Activated naive CD8-positive, alpha-beta T cell treated with anti-CD3 and anti-CD28 coated beads, Interleukin-2, amount 50 U/mL, for 16 hours (primary cell): ENCODE data around the gene OR51I1.

Experiments
- DNase-seq: peaks from one replicate; pipeline ENCODE4 v3.0.0-alpha.2; 2020; ENCODE audit warnings: low read depth, low spot score

OR51I1 gene

GRCh38 chr11:5441414-5441813, at the start of gene OR51I1:
OR51I1 (minus strand) TSS chr11:5441514; CDS start chr11:5441514, 0 bp downstream.
- DNase-seq, result no peak

GRCh38 chr11:5489576-5490357, 48.5 kb upstream of the OR51I1 start:
- DNase-seq, result no peak

DNA sequence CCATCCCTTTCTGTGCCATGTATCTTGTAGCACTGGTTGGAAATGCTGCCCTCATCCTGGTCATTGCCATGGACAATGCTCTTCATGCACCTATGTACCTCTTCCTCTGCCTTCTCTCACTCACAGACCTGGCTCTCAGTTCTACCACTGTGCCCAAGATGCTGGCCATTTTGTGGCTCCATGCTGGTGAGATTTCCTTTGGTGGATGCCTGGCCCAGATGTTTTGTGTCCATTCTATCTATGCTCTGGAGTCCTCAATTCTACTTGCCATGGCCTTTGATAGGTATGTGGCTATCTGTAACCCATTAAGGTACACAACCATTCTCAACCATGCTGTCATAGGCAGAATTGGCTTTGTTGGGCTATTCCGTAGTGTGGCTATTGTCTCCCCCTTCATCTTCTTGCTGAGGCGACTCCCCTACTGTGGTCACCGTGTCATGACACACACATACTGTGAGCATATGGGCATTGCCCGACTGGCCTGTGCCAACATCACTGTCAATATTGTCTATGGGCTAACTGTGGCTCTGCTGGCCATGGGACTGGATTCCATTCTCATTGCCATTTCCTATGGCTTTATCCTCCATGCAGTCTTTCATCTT, 47.6 kb upstream of the OR51I1 start:
- DNase-seq, result no peak

- no peak for DNase-seq
Observed at GRCh38 chr11:5488385-5488784, 47.1 kb upstream of the OR51I1 start, which contains the start of gene OR52D1. OR52D1 (plus strand) TSS chr11:5488685; CDS start chr11:5488707, 22 bp downstream.

- no peak for DNase-seq
Observed at GRCh38 chr11:5486421-5486820, 45.1 kb upstream of the OR51I1 start.

- DNase-seq, result no peak
Observed at GRCh38 chr11:5486003-5486402, 44.7 kb upstream of the OR51I1 start.

- DNase-seq, result no peak
Observed at GRCh38 chr11:5476186-5476819, 35.0 kb upstream of the OR51I1 start.

- no peak for DNase-seq
Observed at GRCh38 chr11:5473921-5474320, 32.6 kb upstream of the OR51I1 start.

- no peak for DNase-seq
Observed at GRCh38 chr11:5467527-5467926, 26.2 kb upstream of the OR51I1 start.

DNA sequence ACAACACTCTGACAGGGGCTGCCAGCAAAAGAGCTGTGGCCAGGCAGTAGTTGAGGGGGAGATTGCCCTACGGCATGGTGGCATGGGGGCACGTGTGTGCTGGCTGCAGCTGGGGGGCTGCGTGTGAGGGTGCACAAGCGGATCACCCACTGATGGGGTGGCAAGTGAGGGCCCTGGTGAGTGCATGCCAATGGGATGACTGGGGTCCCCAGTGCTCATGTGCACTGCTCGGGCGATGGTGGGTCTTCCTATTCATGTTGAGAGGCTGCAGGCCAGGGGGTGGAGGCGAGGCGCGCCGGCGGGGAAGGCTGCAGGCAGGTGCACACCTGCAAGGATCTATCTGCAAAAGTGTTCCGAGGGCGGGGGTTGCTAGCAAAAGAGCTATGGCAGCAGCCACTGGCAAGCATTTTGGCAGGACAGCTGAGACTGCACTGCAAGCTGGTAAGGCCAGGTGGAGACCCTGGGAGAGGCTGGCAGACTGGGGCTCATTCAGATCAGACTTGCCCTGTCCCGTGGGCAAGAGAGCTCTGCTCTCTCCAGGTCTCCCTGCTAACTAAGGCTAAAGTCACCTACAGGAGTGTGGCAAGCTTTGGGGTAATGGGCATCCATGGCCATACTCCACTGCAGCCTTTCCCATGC, 19.8 kb upstream of the OR51I1 start:
- DNase-seq, result no peak

GRCh38 chr11:5449432-5449831, 8.1 kb upstream of the OR51I1 start:
- no peak for DNase-seq

DNA sequence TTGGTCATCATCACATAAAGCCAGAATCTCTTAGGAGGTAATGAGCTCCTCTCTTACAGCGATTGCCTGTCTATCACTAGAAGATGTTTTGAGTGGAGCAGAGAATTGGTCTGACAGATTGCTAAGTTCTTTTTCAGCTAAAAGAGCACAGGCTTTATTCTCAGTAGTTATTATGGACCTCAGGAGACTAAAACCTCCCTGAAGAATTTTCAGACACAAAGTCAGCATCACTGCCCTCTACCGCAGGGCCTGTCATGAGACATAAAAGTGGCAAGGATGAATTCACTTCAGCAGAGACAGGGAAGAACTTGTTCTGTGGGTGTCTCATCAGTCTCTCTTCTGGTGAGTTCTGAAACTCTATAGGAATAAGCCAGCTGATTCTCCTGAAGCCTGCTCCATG, 7.7 kb upstream of the OR51I1 start, which contains the start of gene OR51I2:
TSS of gene OR51I2 (plus strand) at position 301 of the 400 bp plus-strand sequence. CDS start 4,166 bp downstream, outside the sequence.
- no peak for DNase-seq

DNA sequence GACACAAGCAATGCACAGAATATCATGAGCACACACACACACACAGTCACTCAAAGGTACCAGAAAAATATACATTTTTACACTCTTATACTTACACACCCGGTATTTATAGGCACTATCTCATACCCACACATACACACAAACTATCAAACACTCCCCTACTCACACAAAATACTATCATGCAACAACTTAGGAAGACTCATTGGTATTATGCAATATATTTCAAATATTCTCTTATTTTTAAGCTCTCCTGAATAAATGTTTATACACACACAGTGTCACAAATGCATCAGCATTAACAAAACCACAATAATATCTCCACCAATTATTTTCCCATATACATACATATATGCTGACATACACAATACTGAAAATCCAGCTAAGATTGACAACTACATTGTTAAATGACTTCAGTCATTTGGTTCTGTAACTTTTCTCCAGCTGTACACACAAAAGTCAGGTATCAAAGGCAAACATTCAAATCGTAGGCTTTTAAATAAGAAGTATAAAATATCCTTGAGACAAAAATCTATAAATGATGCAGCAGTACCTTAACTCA, 2.6 kb upstream of the OR51I1 start:
- no peak for DNase-seq

DNA sequence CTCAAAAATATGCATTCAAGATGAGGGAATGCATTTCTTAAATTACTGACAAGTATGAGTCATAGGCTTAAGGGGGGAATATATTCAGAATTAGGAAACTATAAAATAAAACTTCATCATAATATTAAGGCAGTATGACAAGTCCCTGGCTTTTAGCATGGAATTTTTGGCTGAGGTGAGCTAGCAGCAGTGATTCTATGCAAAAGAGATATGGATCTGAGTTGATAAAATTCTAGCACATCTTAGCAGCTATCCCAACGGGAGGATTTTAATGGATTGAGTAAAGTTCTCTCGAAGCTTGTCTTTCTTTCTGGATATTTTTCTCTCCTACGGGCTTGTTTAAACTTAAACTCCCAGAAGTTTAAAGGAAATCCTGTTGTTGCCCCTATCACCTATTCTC, 18.2 kb downstream of the OR51I1 start:
- DNase-seq, result no peak

DNA sequence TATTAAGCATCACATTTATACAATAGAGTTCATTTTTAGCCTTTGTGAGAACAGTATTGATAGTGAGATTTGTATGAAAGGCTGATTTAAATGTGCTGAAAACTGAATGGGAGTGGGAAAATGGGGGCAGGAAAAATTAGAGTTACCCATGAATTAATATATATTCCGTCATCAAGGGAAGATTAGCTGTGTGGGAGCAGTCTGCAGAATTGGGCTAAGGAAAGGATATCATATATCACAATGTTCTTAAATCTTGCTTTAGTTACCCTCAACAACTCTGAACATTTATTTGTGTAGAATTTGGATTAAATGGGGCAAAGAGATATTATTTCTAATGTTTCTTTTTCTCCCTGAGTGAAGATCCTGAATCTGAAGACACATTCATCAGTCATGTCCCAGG, 19.5 kb downstream of the OR51I1 start, which contains the start of gene OR51Q1:
TSS of gene OR51Q1 (plus strand) at position 301 of the 400 bp plus-strand sequence. CDS start at position 391, 90 bp downstream.
- no peak for DNase-seq

DNA sequence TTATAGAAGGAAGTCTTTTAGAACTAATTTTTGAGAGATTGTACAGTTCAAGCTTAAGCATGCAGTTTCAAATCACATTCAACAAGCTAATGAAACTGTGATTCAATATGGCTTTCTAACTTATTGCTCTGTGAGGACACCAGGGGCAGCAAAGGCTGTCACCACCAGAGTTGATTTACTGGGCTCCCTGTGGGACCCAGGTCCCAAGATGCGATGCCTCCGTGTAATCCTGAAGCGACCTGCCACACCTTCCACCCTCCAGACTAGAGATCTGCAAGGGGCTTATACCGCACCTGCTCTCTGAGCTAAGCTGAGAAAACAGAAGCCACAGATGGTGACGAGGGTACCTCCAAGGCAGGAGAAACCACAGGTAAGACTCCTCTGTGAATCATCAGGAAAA, 20.3 kb downstream of the OR51I1 start:
- no peak for DNase-seq

DNA sequence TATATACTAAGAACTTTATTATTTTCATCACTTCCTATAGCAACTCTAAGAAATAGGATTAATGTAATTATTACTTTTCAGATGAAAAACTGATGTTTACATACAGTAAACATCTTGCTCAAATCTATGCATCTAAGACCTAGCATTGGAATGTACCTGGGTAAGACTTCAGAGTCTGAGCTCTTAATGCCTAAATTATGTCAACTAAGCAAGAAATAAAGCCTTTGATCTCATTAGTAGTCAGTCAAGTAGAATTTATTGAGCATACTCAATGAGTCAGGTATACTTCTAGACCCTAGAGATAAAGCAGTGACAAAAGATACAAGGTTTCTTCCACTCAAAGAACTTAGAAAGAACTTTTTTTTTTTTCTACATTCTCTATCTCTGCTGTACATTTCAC, 36.1 kb downstream of the OR51I1 start:
- DNase-seq, result no peak

DNA sequence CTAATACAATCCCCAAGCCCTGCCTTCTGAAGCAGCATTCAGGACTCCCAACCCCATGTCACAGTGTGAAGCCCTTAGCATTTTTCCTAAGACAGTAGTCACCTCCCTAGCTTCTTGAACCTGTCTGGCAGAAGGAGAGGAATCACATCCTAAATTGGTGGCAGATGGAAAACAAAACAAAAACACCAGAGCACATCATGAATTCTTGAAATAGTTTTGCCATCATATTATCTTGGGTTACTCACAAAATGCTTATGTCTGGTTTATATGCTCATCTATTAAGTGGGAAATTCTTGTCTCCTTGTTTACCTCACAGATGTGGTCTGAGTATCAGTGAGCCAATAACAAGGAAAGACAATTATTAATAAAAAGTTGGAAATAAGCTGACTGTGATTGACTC, 42.4 kb downstream of the OR51I1 start:
- DNase-seq, result no peak

DNA sequence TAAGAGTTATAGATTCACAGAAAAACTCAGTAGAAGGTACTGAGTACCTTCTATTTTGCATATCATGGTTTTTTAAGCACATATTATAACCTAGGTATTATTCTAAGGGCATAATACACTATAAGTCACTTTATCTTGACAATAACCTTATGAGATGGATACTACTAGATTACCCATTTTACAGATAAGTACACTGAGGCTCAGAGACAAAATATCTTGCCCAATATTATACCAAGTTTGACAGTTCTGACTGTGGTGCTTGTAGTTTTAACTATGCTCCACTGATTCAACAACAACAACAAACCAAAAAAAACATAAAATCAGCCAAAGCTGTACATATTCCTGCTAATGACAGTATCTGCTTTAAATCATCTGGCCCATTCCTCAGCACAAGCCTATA, 47.2 kb downstream of the OR51I1 start:
- DNase-seq, result no peak
